HEK293 (cell line): ENCODE results near the gene TWSG1.

Experiments used
- CTCF ChIP-seq: fragments of 450-650 bp; formaldehyde crosslinking; IDR thresholded peaks from 2 replicates; pipeline ENCODE4 v1.5.1; 2016; ENCODE audit warnings: missing biosample characterization, missing genetic modification characterization
- GLIS2 ChIP-seq: fragments of 450-650 bp; formaldehyde crosslinking; IDR thresholded peaks from 2 replicates; pipeline ENCODE4 v1.5.1; 2016; ENCODE audit warnings: missing biosample characterization, missing genetic modification characterization
- HOXA7 ChIP-seq: sonication (generic); formaldehyde crosslinking; IDR thresholded peaks from 2 replicates; pipeline ENCODE4 v1.8.1; 2022; ENCODE audit warnings: missing genetic modification reagents, borderline replicate concordance
- REST ChIP-seq: fragments of 450-650 bp; formaldehyde crosslinking; IDR thresholded peaks from 2 replicates; pipeline ENCODE4 v1.5.1; 2016; ENCODE audit warnings: missing biosample characterization, missing genetic modification characterization
- ZBTB48 ChIP-seq: fragments of 450-650 bp; formaldehyde crosslinking; IDR thresholded peaks from 2 replicates; pipeline ENCODE4 v1.5.1; 2016; ENCODE audit warnings: missing biosample characterization, missing genetic modification characterization
- ZFP3 ChIP-seq: fragments of 450-650 bp; formaldehyde crosslinking; IDR thresholded peaks from 2 replicates; pipeline ENCODE4 v1.5.1; 2016; ENCODE audit warnings: low read depth, missing biosample characterization, missing genetic modification characterization
- ZFP41 ChIP-seq: fragments of 450-650 bp; formaldehyde crosslinking; IDR thresholded peaks from 2 replicates; pipeline ENCODE4 v1.5.1; 2016; ENCODE audit warnings: missing biosample characterization, missing genetic modification characterization, borderline replicate concordance
- ZNF426 ChIP-seq: fragments of 450-650 bp; formaldehyde crosslinking; IDR thresholded peaks from 2 replicates; pipeline ENCODE4 v1.5.1; 2017; ENCODE audit warnings: missing biosample characterization, missing genetic modification characterization, mild to moderate bottlenecking, inconsistent platforms, moderate library complexity
- ZNF544 ChIP-seq: fragments of 450-650 bp; formaldehyde crosslinking; IDR thresholded peaks from 2 replicates; pipeline ENCODE4 v1.5.0; 2017; ENCODE audit warnings: missing biosample characterization, missing genetic modification characterization
- ZNF629 ChIP-seq: fragments of 450-650 bp; formaldehyde crosslinking; IDR thresholded peaks from 2 replicates; pipeline ENCODE4 v1.5.1; 2017; ENCODE audit warnings: missing biosample characterization, missing genetic modification characterization
- ZNF785 ChIP-seq: fragments of 450-650 bp; formaldehyde crosslinking; IDR thresholded peaks from 2 replicates; pipeline ENCODE4 v1.5.1; 2016; ENCODE audit warnings: missing biosample characterization, missing genetic modification characterization
- TF ChIP-seq, protein P1 (sequence below): fragments of 450-650 bp; formaldehyde crosslinking; IDR thresholded peaks from 2 replicates; pipeline ENCODE4 v1.5.1; 2016; ENCODE audit warnings: missing biosample characterization, missing genetic modification characterization, low read depth
- TF ChIP-seq, protein P2 (sequence below): fragments of 450-650 bp; IDR thresholded peaks from 2 replicates; pipeline ENCODE4 v1.5.1; 2018; ENCODE audit warnings: missing biosample characterization, missing genetic modification characterization

DNA sequence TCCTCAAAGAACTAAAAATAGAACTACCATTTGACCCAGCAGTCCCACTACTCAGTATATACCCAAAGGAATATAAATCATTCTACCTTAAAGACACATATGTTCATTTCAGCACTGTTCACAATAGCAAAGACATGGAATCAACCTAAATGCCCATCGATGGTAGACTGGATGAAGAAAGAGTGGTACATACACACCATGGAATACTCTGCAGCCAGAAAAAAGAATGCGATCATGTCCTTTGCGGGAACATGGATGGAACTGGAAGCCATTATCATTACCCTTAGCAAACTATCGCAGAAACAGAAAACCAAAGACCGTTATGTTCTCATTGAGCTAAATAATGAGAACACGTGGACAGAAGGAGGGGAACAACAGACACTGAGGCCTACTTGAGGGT is 44.5 kb downstream of the TWSG1 start:
- no peak for TF ChIP-seq ZNF426 (tag by site-specific recombination)
- TF ChIP-seq GLIS2: no peak
- TF ChIP-seq ZNF544: no peak
- TF ChIP-seq ZNF629: no peak
- no peak for TF ChIP-seq ZBTB48 (tag by site-specific recombination)
- TF ChIP-seq, protein P1, sequence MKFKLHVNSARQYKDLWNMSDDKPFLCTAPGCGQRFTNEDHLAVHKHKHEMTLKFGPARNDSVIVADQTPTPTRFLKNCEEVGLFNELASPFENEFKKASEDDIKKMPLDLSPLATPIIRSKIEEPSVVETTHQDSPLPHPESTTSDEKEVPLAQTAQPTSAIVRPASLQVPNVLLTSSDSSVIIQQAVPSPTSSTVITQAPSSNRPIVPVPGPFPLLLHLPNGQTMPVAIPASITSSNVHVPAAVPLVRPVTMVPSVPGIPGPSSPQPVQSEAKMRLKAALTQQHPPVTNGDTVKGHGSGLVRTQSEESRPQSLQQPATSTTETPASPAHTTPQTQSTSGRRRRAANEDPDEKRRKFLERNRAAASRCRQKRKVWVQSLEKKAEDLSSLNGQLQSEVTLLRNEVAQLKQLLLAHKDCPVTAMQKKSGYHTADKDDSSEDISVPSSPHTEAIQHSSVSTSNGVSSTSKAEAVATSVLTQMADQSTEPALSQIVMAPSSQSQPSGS (tag by site-specific recombination): no peak
- TF ChIP-seq ZFP41 (tag by site-specific recombination): no peak
- no peak for TF ChIP-seq HOXA7 (CRISPR knock-in tag)
- TF ChIP-seq CTCF (tag by site-specific recombination): no peak
- TF ChIP-seq, protein P2, sequence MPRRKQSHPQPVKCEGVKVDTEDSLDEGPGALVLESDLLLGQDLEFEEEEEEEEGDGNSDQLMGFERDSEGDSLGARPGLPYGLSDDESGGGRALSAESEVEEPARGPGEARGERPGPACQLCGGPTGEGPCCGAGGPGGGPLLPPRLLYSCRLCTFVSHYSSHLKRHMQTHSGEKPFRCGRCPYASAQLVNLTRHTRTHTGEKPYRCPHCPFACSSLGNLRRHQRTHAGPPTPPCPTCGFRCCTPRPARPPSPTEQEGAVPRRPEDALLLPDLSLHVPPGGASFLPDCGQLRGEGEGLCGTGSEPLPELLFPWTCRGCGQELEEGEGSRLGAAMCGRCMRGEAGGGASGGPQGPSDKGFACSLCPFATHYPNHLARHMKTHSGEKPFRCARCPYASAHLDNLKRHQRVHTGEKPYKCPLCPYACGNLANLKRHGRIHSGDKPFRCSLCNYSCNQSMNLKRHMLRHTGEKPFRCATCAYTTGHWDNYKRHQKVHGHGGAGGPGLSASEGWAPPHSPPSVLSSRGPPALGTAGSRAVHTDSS (tag by site-specific recombination): no peak
- TF ChIP-seq ZFP3 (tag by site-specific recombination): no peak
- no peak for TF ChIP-seq ZNF785 (tag by site-specific recombination)
- TF ChIP-seq REST (tag by site-specific recombination): no peak
